NCI-H748 treated with DMSO at 0.1 percent for 48 hours (cell line): ENCODE measurements around the gene PDE10A.
A peak's percentile ranks its signal among the peaks of the same experiment; 100 is the strongest.
"Not testable (repeated sequence)": the region's sequence is repeated elsewhere in the genome, so short reads cannot be mapped to it uniquely, and the experiment has no call there.

Experiments used
- DNase-seq: peaks from one replicate; lab custom pipeline; 2025; lab: John Stamatoyannopoulos, UW

PDE10A gene

DNA sequence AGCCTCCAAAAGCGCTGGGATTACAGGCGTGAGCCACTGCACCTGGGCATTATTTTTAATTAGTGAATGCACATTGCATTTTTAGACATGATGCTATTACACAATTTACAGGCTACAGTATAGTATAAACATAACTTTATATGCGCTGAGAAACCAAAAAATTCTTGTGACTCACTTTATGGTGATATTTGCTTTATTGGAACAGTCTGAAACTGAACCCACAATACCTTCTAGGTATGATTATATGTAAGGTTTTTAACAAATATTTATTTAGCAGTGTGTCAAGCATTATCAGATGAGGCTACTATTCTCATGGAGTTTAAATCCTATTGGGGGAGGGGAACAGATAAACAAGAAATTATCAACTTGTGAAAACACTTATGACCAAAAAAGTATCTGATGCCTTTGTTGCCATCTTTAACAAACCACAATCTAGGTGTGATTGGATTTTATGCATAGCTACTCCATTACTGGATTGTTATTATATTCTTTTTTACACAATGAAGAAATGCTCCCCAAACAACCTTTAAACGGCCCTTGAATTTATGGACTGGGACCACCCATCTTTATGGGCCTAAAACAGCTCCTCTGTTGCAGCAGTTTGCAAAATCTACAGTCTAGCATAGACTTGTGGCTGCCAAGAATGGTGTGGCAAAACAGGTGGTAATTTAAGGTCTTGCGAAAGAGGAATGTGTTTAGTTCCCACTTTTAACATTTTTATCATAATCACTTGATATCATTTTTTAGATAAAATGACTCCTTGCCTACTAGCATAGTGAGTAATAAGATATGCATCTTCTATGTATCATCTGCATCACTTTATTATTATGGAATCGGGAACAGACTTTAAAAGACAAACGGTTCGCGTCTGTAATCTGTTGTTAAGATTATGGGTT, 194.5 kb downstream of the PDE10A start:
- no peak for DNase-seq

GRCh38 chr6:165463499-165463898, 199.5 kb downstream of the PDE10A start:
- DNase-seq = not testable (repeated sequence)

- DNase-seq = not testable (repeated sequence)
Measured at GRCh38 chr6:165459605-165460301, 203.3 kb downstream of the PDE10A start.

- DNase-seq = no peak
Measured at GRCh38 chr6:165458134-165458533, 204.9 kb downstream of the PDE10A start.

- DNase-seq = no peak
Measured at GRCh38 chr6:165456286-165456685, 206.8 kb downstream of the PDE10A start.

DNA sequence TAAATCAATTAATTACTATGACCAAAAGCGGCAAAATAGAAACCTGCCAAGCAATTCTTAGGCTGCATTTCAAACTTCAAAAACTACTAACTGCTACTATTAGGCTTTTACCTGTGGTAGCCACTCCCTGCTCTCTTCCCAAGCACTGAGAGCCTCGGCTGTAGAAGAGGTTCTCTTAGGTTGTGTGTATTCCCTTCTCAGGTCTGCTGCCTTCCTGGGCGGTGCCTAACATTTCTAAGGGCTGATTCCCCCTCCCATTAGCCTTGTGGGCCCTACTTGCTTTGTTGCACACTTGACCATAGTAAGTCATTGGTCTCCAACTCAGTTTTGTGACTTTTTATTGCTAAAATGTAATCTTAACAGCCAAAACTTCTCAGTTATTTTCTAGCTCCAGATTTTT, 207.6 kb downstream of the PDE10A start:
- no peak for DNase-seq

GRCh38 chr6:165453395-165453794, 209.6 kb downstream of the PDE10A start:
- DNase-seq = no peak

DNA sequence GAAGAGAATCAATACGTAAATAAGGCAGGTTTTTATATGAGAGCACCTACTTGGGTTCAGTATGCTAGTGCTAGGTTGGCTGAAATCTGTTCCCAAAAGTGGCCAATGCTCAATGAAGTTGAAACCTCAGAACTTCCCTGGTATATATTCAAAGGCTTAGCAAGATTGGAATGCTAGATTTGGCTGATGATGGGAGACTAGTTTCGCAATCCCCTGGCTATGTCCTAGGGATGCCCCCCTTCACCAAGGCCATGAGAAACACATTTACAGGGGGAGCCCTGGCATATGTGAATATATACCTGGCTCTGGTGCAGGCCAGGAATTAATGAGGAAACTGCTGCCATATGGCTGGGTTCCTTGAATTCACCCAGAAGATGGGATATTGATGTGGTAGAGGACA, 211.2 kb downstream of the PDE10A start:
- DNase-seq = no peak

DNA sequence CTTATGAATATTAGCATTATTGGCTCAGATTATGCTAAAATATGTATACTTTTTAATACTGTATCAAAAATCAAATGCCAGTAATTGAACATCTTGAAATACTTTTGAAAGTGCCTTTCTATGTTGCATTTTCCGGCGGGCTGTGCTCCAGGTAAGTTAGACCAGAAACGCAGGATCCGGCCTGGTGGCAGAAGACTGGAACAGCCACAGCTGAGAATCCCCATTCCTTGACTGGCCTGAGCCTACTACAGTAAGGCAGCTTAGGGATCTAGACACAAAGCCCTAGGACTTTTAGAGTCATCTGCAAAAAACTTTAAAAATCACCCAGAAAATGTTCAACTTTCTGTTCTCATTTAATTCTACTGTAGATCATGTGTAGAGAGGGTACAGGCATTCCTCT, 214.8 kb downstream of the PDE10A start:
- DNase-seq = no peak

- no peak for DNase-seq
Measured at GRCh38 chr6:165447141-165447540, 215.9 kb downstream of the PDE10A start.

- no peak for DNase-seq
Measured at GRCh38 chr6:165446331-165446730, 216.7 kb downstream of the PDE10A start.

DNA sequence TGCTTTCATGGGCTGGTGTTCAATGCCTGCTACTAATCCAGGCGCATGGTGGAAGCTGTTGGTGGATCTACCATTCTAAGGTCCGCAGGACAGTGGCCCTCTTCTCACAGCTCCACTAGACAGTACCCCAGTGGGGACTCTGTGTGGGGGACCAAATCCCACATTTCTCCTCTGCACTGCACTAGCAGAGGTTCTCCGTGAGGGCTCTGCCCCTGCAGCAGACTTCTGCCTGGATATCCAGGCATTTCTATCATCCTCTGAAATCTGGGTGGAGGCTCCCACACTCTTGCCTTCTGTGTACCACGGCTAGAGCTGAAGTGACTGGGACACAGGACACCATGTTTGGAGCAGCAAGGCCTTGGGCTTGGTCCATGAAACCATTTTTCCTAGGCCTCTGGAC, 219.6 kb downstream of the PDE10A start:
- no peak for DNase-seq

DNA sequence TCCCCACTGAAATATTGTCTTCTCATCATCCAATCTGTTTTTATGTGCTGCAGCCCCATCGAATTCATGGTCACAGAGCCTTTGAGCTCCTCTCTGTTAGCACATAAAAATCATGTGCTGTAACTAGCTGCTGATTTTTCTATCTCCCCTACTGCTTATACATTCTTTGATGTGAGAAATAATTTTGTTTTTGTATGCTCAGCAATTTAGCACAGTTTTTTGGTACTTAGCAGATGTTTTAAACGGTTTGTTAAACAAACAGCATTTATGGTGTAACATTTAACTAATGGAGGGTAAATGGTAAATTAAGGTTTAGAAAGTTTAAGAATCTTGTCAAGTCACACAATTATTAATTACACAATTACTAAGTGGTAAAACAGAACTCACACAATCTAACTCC, 221.9 kb downstream of the PDE10A start:
- no peak for DNase-seq

- DNase-seq = peak; percentile 20
Measured at GRCh38 chr6:165439928-165440554, 223.0 kb downstream of the PDE10A start.

GRCh38 chr6:165426892-165427291, 236.1 kb downstream of the PDE10A start:
- no peak for DNase-seq

GRCh38 chr6:165422192-165422591, 240.8 kb downstream of the PDE10A start:
- no peak for DNase-seq

- no peak for DNase-seq
Measured at GRCh38 chr6:165417278-165417865, 245.7 kb downstream of the PDE10A start.

GRCh38 chr6:165404697-165405096, 258.3 kb downstream of the PDE10A start:
- DNase-seq = no peak

DNA sequence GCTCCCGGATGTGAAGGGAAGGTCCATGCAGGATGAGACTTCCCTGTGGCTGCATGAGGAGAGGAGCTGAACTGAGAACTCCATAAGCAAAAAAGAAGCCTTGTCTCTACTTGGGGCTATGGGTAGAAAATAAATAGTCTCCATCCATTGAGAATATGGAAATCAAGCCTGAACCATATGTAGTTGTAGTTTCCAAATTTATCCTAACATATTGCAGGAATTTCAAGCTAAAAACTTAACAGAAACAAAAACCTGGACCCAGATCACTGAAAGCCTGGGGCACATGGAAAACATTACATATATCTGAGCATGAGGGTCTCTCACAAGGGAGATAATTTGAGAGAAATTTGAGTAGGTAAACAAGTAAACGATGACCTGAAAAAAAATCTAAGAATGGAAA, 258.7 kb downstream of the PDE10A start:
- no peak for DNase-seq

DNA sequence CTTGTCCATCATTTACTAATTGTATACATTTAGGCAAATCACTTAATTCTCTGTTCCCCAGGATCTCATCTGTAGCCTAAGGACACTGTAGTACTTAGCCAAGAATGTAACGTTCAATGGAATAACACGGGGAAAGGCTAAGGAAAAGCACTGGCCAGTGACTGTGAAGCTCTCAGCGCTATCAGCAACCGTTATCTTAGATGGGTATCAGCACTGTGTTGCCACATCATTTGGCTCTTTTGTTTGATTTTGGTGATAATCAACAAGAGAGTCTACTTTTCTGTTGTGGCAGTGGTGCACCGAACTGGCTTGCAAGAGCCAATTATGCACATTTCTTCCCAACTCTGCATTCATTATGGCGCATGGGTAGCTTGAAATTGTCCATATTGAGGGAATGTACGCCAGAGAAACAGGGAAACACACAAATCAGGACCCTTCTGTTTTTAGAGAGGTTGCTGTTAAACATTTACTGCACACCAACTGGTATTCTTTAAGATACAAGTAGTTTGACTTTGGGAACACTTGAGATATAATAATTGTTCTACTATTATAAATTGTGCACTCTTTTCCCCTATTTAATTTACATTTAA, 259.9 kb downstream of the PDE10A start:
- no peak for DNase-seq

DNA sequence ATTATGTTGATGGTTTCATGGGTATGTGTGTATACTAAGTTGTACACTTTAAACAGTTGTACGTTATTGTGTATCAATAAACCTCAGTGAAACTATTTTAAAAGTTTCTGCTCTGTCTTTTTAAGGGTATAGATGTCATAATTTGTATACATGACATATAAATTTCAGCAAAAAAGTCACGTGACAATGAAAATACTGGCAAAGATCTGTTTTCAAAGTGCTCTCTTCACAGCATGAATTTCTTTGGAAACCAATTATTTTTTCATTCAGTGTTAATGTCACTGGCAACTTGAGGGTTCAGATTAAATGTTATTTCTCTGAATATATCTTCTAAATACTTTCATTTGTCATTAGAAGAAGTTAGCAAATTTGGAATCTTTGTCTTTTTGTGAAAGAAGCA, 261.9 kb downstream of the PDE10A start:
- no peak for DNase-seq

DNA sequence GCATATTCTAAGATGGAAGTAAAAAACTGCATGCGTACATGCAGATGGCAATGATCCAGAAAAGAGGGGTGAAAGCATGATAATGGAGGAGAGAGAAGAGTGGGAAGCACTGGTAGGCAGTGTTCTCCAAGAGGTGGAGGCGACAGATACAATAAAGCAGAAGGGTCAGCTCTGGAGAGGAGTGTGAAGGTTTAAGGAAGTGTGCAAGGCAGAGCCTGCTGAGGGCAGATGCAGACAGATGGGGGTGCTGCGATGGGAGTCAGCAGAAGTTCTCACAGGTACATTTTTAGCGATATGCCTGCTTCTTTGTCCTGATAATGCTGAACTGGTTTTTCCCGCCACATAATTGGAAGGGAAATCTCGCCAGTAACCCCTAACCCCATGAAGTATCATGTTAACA, 272.6 kb downstream of the PDE10A start:
- DNase-seq = no peak
